A673 (cell line): ENCODE results near the gene SYT13. TPM values are rescaled to one million over a fixed set of nuclear protein-coding genes. Genes with fewer than 3 reads are reported as not detected.

Experiments
- BruUV-seq: library from RNA; stranded (reverse); fragments of 400-500 nt; replicated peaks from 2 replicates; lab custom pipeline; 2021; lab: Mats Ljungman, UMichigan
- CTCF ChIA-PET: fragments of 300-600 bp; sonication (Branson Sonifier 250); formaldehyde crosslinking; loops from one replicate; lab custom pipeline; 2022; ENCODE audit warnings: antibody characterized with exemption; lab: Charles Lee
- POLR2A ChIA-PET: fragments of 300-600 bp; sonication (Branson Sonifier 250); formaldehyde crosslinking; loops from one replicate; lab custom pipeline; 2022; ENCODE audit warnings: antibody characterized with exemption; ENCODE audit not compliant: low non-redundant PET; lab: Charles Lee
- DNase-seq: peaks from one replicate; pipeline ENCODE4 v3.0.0-alpha.2; 2015; ENCODE audit warnings: low spot score
- H3K27ac ChIP-seq: fragments of 200-600 bp; sonication (generic); 2 replicates; pipeline ENCODE4 v1.5.1; 2016; ENCODE audit warnings: mixed run types, low read depth, mild to moderate bottlenecking, mixed read lengths, antibody characterized with exemption, low read length; ENCODE audit not compliant: poor library complexity, severe bottlenecking
- H3K27me3 ChIP-seq: fragments of 200-600 bp; sonication (generic); replicated peaks from 2 replicates; pipeline ENCODE4 v1.6.1; 2017; ENCODE audit warnings: mixed run types, low read depth, mild to moderate bottlenecking, mixed read lengths, antibody characterized with exemption, low read length; ENCODE audit not compliant: insufficient read depth, poor library complexity
- H3K36me3 ChIP-seq: fragments of 200-600 bp; sonication (generic); 2 replicates; pipeline ENCODE4 v1.6.1; 2016; ENCODE audit warnings: mixed run types, mild to moderate bottlenecking, mixed read lengths, antibody characterized with exemption, low read length; ENCODE audit not compliant: insufficient read depth, poor library complexity, severe bottlenecking
- H3K4me1 ChIP-seq: fragments of 200-600 bp; sonication (generic); 2 replicates; pipeline ENCODE4 v1.6.1; 2017; ENCODE audit warnings: mixed run types, mild to moderate bottlenecking, mixed read lengths, antibody characterized with exemption, low read length; ENCODE audit not compliant: insufficient read depth, poor library complexity, severe bottlenecking
- H3K4me3 ChIP-seq: fragments of 200-600 bp; sonication (generic); 2 replicates; pipeline ENCODE4 v1.5.1; 2016; ENCODE audit warnings: low read depth, mixed run types, mild to moderate bottlenecking, mixed read lengths, low read length; ENCODE audit not compliant: poor library complexity, severe bottlenecking
- H3K9me3 ChIP-seq: fragments of 200-600 bp; sonication (generic); 2 replicates; pipeline ENCODE4 v1.6.1; 2016; ENCODE audit warnings: mixed run types, low read depth, mild to moderate bottlenecking, mixed read lengths, antibody characterized with exemption, low read length; ENCODE audit not compliant: poor library complexity, severe bottlenecking
- CTCF ChIP-seq: fragments of 300-800, 200-600 bp; sonication (generic); conservative IDR thresholded peaks from 2 replicates; pipeline ENCODE4 v1.5.1; 2017; ENCODE audit warnings: low read depth, mild to moderate bottlenecking, antibody characterized with exemption, low read length, moderate library complexity, mixed read lengths
- EZH2 ChIP-seq: fragments of 200-600 bp; sonication (generic); IDR thresholded peaks from 2 replicates; pipeline ENCODE4 v1.6.1; 2017; ENCODE audit warnings: borderline replicate concordance, low read depth, mild to moderate bottlenecking, mixed read lengths, antibody characterized with exemption, low read length; ENCODE audit not compliant: poor library complexity, severe bottlenecking
- intact Hi-C: fragments of 100-400 bp; cut with micrococcal nuclease; formaldehyde crosslinking; loops from one replicate; pipeline ENCODE4 v1.10.0; 2022; ENCODE audit not compliant: unreplicated experiment
- total RNA-seq: library from RNA; stranded (reverse); gene quantifications from 2 replicates; pipeline ENCODE4 v1.2.3, GENCODE V29; 2021

Gene SYT13
- total RNA-seq, 1 experiment from 2014 or later: 0.30 TPM

- H3K4me3 ChIP-seq: no peak overlapping the region
- intact Hi-C loops: no loop called here
- no TSS peak for BruUV-seq
- H3K36me3 ChIP-seq: no peaks in the 10 kb centered on the region
- H3K27ac ChIP-seq: no peak overlapping the region
- CTCF ChIA-PET: no interaction called here
- no peaks in the 10 kb centered on the region for H3K4me1 ChIP-seq
- no peak for TF ChIP-seq EZH2
- TF ChIP-seq CTCF: no peak
- POLR2A ChIA-PET: no interaction called here
- DNase-seq: no peak
- H3K9me3 ChIP-seq: no peaks in the 10 kb centered on the region
- no peaks in the 10 kb centered on the region for H3K27me3 ChIP-seq
Measured at GRCh38 chr11:45229401-45230020, 56.6 kb downstream of the SYT13 start.

DNA sequence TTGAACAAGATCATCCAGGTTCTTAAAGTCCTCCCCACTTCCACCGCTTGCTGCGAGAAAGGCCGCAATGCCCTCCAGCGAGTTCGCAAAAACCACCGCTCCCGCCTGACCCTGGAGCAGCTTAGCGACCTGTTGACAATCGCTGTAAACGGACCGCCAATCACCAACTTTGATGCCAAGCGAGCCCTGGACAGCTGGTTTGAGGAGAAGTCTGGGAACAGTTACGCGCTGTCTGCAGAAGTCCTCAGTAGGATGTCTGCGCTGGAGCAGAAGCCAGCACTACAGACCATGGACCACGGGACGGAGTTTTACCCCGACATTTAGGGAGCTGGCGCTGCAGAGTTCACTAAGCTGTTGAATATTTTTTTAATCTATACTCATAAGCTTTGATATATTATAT is 58.3 kb downstream of the SYT13 start:
- Histone ChIP-seq H3K4me1 (no peaks in the 10 kb centered on the region), H3K36me3 (no peaks in the 10 kb centered on the region), H3K27ac (no peak overlapping the region), H3K27me3 (no peaks in the 10 kb centered on the region), H3K4me3 (no peak overlapping the region), H3K9me3 (no peaks in the 10 kb centered on the region)
- CTCF ChIA-PET: interaction anchor here (0.6 kb wide), 1 partner anchor 112 kb away, joined by 3 read pairs; no protein-coding TSS in a partner anchor
- intact Hi-C loops: no loop called here
- POLR2A ChIA-PET: no interaction called here
- BruUV-seq: no TSS peak
- TF ChIP-seq EZH2 (no peak), CTCF (no peak)
- DNase-seq: no peak

DNA sequence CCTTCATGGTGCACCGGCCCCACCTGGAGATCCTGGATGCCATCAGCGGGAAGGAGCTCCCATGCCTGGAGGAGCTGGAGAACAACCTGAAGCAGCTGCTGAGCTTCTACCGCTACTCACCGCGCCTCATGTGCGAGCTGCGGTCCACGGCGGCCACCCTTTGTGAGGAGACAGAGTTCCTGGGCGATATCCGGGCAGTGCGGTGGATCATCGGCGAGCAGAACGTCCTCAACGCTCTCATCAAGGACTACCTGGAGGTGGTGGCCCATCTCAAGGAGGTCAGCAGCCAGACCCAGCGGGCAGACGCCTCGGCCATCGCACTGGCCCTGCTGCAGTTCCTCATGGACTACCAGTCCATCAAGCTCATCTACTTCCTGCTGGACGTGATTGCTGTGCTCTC is 59.2 kb downstream of the SYT13 start:
- TF ChIP-seq EZH2 (no peak), CTCF (no peak)
- Histone ChIP-seq H3K27me3 (no peaks in the 10 kb centered on the region), H3K4me3 (no peak overlapping the region), H3K27ac (no peak overlapping the region), H3K36me3 (no peaks in the 10 kb centered on the region), H3K9me3 (no peaks in the 10 kb centered on the region), H3K4me1 (no peaks in the 10 kb centered on the region)
- intact Hi-C loops: no loop called here
- CTCF ChIA-PET: no interaction called here
- POLR2A ChIA-PET: no interaction called here
- BruUV-seq: no TSS peak
- DNase-seq: no peak
